Vagina (tissue), 2 donors: Measurements from ENCODE around the gene POU6F2. TPM values are rescaled to one million over a fixed set of nuclear protein-coding genes. Genes with fewer than 3 reads are reported as not detected.
"Not testable (repeated sequence)": the region's sequence is repeated elsewhere in the genome, so short reads cannot be mapped to it uniquely, and the experiment has no call there.

Source experiments
- DNase-seq, 2 donors: peaks; one replicate each; pipeline ENCODE4 v3.0.0-alpha.2; 2017; ENCODE audit errors: extremely low spot score in 2 of 2
- H3K27ac ChIP-seq: fragments of 200-600 bp; sonication (generic); one replicate; pipeline ENCODE4 v1.5.1; 2019
- H3K27me3 ChIP-seq: fragments of 200-600 bp; sonication (generic); one replicate; pipeline ENCODE4 v1.5.1; 2019
- H3K36me3 ChIP-seq, 2 donors: fragments of 200-600 bp; sonication (generic); one replicate each; pipeline ENCODE4 v1.5.1; 2017 to 2019
- H3K4me1 ChIP-seq: fragments of 200-600 bp; sonication (generic); one replicate; pipeline ENCODE4 v1.5.1; 2019
- H3K4me3 ChIP-seq, 2 donors: fragments of 200-600 bp; sonication (generic); 1 replicate in 1 of 2; 2 replicates in 1 of 2; pipeline ENCODE4 v1.5.1; 2016 to 2019
- H3K9me3 ChIP-seq: fragments of 200-600 bp; sonication (generic); one replicate; pipeline ENCODE4 v1.5.1; 2019
- CTCF ChIP-seq, 3 experiments: fragments of 450-650 bp in 2 of 3; fragments of 200-600 bp in 1 of 3; sonication (generic) in 1 of 3; IDR thresholded peaks; one replicate each; pipeline ENCODE4 v1.5.1; 2017 to 2019; ENCODE audit warnings: antibody characterized with exemption in 3 of 3, mild to moderate bottlenecking in 2 of 3, moderate library complexity in 2 of 3
- POLR2A ChIP-seq, 2 donors: fragments of 450-650 bp; IDR thresholded peaks; one replicate each; pipeline ENCODE4 v1.6.1; 2017; ENCODE audit warnings: antibody characterized with exemption in 2 of 2, mild to moderate bottlenecking in 2 of 2, moderate library complexity in 2 of 2
- POLR2AphosphoS5 ChIP-seq, 2 donors: sonication (generic); formaldehyde crosslinking; IDR thresholded peaks; one replicate each; pipeline ENCODE4 v1.9.0; 2017; ENCODE audit warnings: antibody characterized with exemption in 2 of 2, mild to moderate bottlenecking in 2 of 2, low read depth in 1 of 2; ENCODE audit not compliant: insufficient read depth in 1 of 2
- intact Hi-C: fragments of 100-400 bp; cut with DNase I; formaldehyde crosslinking; loops from one replicate; pipeline ENCODE4 v1.15.1; 2023
- total RNA-seq: library from RNA; depleted of rRNA; stranded (reverse); fragments of >200 nt; gene quantifications from one replicate; pipeline ENCODE4 v1.2.3, GENCODE V29; 2016

Gene POU6F2
- total RNA-seq, 1 donor from 2014 or later = not detected

- Histone ChIP-seq H3K27ac (no peak overlapping the region), H3K4me3 (no peak overlapping the region), H3K9me3 (no peaks in the 10 kb centered on the region), H3K36me3 (no peaks in the 10 kb centered on the region), H3K4me1 (no peaks in the 10 kb centered on the region), H3K27me3 (no peaks in the 10 kb centered on the region)
- intact Hi-C loops = no loop called here
- no peak for DNase-seq
- no peak for TF ChIP-seq POLR2AphosphoS5 (IDR thresholded peaks at IDR 0.05; ENCODE audit: insufficient read depth in 1 of 2, low read depth in 1 of 2)
- TF ChIP-seq CTCF (IDR thresholded peaks at IDR 0.05) = no peak
- no peak for TF ChIP-seq POLR2A (IDR thresholded peaks at IDR 0.05)
Measured at GRCh38 chr7:39375874-39376190, 398.1 kb downstream of the POU6F2 start.

GRCh38 chr7:39376881-39377280 is 399.2 kb downstream of the POU6F2 start:
- DNase-seq, H3K27me3 ChIP-seq, H3K4me1 ChIP-seq, H3K27ac ChIP-seq, H3K4me3 ChIP-seq, H3K9me3 ChIP-seq, intact Hi-C loops, H3K36me3 ChIP-seq: not testable (repeated sequence)

- Histone ChIP-seq H3K36me3 (no peaks in the 10 kb centered on the region), H3K9me3 (no peaks in the 10 kb centered on the region), H3K4me3 (no peak overlapping the region), H3K4me1 (no peaks in the 10 kb centered on the region), H3K27ac (no peak overlapping the region), H3K27me3 (no peaks in the 10 kb centered on the region)
- no peak for DNase-seq
- intact Hi-C loops = no loop called here
- TF ChIP-seq CTCF (IDR thresholded peaks at IDR 0.05) (no peak), POLR2A (IDR thresholded peaks at IDR 0.05) (no peak), POLR2AphosphoS5 (IDR thresholded peaks at IDR 0.05; ENCODE audit: insufficient read depth in 1 of 2, low read depth in 1 of 2) (no peak)
Measured at GRCh38 chr7:39379416-39379815, 401.7 kb downstream of the POU6F2 start.

- H3K36me3 ChIP-seq = no peaks in the 10 kb centered on the region
- no peak overlapping the region for H3K4me3 ChIP-seq
- DNase-seq = no peak
- TF ChIP-seq POLR2A (IDR thresholded peaks at IDR 0.05) (no peak), CTCF (IDR thresholded peaks at IDR 0.05) (no peak), POLR2AphosphoS5 (IDR thresholded peaks at IDR 0.05; ENCODE audit: insufficient read depth in 1 of 2, low read depth in 1 of 2) (no peak)
- intact Hi-C loops = no loop called here
- H3K27ac ChIP-seq = no peak overlapping the region
- no peaks in the 10 kb centered on the region for H3K4me1 ChIP-seq
- no peaks in the 10 kb centered on the region for H3K27me3 ChIP-seq
- H3K9me3 ChIP-seq = no peaks in the 10 kb centered on the region
Measured at GRCh38 chr7:39383136-39383535, 405.4 kb downstream of the POU6F2 start.

- intact Hi-C loops = no loop called here
- H3K36me3 ChIP-seq = no peaks in the 10 kb centered on the region
Measured at GRCh38 chr7:39384386-39384785, 406.7 kb downstream of the POU6F2 start.

More at GRCh38 chr7:39384386-39384785, 406.7 kb downstream of the POU6F2 start:
- Histone ChIP-seq H3K4me1 (no peaks in the 10 kb centered on the region), H3K27ac (no peak overlapping the region), H3K9me3 (no peaks in the 10 kb centered on the region), H3K4me3 (no peak overlapping the region), H3K27me3 (no peaks in the 10 kb centered on the region)
- DNase-seq = no peak
- TF ChIP-seq POLR2AphosphoS5 (IDR thresholded peaks at IDR 0.05; ENCODE audit: insufficient read depth in 1 of 2, low read depth in 1 of 2) (no peak), CTCF (IDR thresholded peaks at IDR 0.05) (no peak), POLR2A (IDR thresholded peaks at IDR 0.05) (no peak)
